ENCODE data around the gene MAML3.

DNA sequence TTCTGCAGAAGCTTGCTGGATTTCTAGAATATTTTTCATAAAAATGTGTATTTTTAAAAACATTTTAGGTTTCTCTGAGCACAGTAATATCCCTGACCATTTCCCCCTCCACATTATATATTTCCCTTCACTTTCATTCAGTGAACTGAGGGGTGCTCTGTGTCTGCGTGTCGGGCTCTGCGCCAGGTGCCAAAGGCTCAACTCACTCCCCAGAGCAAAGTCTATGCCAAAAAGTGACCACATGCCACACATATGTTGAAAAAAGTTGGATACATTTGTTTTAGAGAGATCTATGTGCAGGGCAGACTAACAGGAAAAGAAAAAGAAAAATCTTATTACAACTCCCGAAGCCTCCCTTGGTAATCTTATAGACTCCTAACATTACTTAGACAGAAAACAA is 254.6 kb downstream of the MAML3 start:
- TF ChIP-seq, protein P1, sequence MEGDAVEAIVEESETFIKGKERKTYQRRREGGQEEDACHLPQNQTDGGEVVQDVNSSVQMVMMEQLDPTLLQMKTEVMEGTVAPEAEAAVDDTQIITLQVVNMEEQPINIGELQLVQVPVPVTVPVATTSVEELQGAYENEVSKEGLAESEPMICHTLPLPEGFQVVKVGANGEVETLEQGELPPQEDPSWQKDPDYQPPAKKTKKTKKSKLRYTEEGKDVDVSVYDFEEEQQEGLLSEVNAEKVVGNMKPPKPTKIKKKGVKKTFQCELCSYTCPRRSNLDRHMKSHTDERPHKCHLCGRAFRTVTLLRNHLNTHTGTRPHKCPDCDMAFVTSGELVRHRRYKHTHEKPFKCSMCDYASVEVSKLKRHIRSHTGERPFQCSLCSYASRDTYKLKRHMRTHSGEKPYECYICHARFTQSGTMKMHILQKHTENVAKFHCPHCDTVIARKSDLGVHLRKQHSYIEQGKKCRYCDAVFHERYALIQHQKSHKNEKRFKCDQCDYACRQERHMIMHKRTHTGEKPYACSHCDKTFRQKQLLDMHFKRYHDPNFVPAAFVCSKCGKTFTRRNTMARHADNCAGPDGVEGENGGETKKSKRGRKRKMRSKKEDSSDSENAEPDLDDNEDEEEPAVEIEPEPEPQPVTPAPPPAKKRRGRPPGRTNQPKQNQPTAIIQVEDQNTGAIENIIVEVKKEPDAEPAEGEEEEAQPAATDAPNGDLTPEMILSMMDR (conservative IDR thresholded peaks at IDR 0.05; ENCODE audit: low read depth in 2 of 2), result no peak
- no peak for TF ChIP-seq POLR2AphosphoS5 (IDR thresholded peaks at IDR 0.05; ENCODE audit: low read depth)
- TF ChIP-seq EZH2 (IDR thresholded peaks at IDR 0.05; ENCODE audit: low read depth, unreplicated experiment), result no peak
- TF ChIP-seq, protein P2, sequence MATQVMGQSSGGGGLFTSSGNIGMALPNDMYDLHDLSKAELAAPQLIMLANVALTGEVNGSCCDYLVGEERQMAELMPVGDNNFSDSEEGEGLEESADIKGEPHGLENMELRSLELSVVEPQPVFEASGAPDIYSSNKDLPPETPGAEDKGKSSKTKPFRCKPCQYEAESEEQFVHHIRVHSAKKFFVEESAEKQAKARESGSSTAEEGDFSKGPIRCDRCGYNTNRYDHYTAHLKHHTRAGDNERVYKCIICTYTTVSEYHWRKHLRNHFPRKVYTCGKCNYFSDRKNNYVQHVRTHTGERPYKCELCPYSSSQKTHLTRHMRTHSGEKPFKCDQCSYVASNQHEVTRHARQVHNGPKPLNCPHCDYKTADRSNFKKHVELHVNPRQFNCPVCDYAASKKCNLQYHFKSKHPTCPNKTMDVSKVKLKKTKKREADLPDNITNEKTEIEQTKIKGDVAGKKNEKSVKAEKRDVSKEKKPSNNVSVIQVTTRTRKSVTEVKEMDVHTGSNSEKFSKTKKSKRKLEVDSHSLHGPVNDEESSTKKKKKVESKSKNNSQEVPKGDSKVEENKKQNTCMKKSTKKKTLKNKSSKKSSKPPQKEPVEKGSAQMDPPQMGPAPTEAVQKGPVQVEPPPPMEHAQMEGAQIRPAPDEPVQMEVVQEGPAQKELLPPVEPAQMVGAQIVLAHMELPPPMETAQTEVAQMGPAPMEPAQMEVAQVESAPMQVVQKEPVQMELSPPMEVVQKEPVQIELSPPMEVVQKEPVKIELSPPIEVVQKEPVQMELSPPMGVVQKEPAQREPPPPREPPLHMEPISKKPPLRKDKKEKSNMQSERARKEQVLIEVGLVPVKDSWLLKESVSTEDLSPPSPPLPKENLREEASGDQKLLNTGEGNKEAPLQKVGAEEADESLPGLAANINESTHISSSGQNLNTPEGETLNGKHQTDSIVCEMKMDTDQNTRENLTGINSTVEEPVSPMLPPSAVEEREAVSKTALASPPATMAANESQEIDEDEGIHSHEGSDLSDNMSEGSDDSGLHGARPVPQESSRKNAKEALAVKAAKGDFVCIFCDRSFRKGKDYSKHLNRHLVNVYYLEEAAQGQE (IDR thresholded peaks at IDR 0.05; ENCODE audit: unreplicated experiment), result no peak
- TF ChIP-seq EZH2phosphoT487 (IDR thresholded peaks at IDR 0.05; ENCODE audit: unreplicated experiment), result no peak
- no peak for TF ChIP-seq CREB1 (CRISPR knock-in tag; IDR thresholded peaks at IDR 0.05; ENCODE audit: low read depth)
- no peak for TF ChIP-seq NANOG (IDR thresholded peaks at IDR 0.05; ENCODE audit: borderline replicate concordance)
- TF ChIP-seq JUNB (IDR thresholded peaks at IDR 0.05; ENCODE audit: unreplicated experiment), result no peak
- TF ChIP-seq ZNF114 (CRISPR knock-in tag; IDR thresholded peaks at IDR 0.05), result no peak
- TF ChIP-seq ZNF331 (CRISPR knock-in tag; IDR thresholded peaks at IDR 0.05; ENCODE audit: low read depth), result no peak
- no peak for TF ChIP-seq STAT1 (IDR thresholded peaks at IDR 0.05; ENCODE audit: unreplicated experiment)
- TF ChIP-seq, protein P3, sequence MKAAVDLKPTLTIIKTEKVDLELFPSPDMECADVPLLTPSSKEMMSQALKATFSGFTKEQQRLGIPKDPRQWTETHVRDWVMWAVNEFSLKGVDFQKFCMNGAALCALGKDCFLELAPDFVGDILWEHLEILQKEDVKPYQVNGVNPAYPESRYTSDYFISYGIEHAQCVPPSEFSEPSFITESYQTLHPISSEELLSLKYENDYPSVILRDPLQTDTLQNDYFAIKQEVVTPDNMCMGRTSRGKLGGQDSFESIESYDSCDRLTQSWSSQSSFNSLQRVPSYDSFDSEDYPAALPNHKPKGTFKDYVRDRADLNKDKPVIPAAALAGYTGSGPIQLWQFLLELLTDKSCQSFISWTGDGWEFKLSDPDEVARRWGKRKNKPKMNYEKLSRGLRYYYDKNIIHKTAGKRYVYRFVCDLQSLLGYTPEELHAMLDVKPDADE (IDR thresholded peaks at IDR 0.05), result no peak
